ENCODE measurements around the gene ATXN3. TPM values are rescaled to one million over a fixed set of nuclear protein-coding genes. Genes with fewer than 3 reads are reported as not detected.
A peak's percentile ranks its signal among the peaks of the same experiment; 100 is the strongest.

ATXN3 gene
- total RNA-seq = 10 to 100 TPM; 22.3 to 27.2 TPM

- peak; percentile 98 for ATAC-seq
- H3K4me3 Mint-ChIP-seq = peak within 1 kb of the TSS; percentile 96
- H3K27me3 Mint-ChIP-seq = peaks cover 0 to 3% of the 10 kb centered on the region in 2 donors
- DNase-seq (ENCODE audit: low spot score) = peak; percentile 97
- peaks cover 11 to 17% of the 10 kb centered on the region in 2 donors for H3K4me1 Mint-ChIP-seq (ENCODE audit: low read depth in 2 of 2)
- no peaks in the 10 kb centered on the region for H3K9me3 Mint-ChIP-seq
- H3K27ac Mint-ChIP-seq = peak within 1 kb of the TSS; percentile 78 to 84
- H3K36me3 Mint-ChIP-seq = no peaks in the 10 kb centered on the region
Observed at GRCh38 chr14:92106143-92106926, at the start of gene ATXN3. TSS of gene ATXN3 (minus strand) at chr14:92106582. CDS start at chr14:92106552, 30 bp downstream.

DNA sequence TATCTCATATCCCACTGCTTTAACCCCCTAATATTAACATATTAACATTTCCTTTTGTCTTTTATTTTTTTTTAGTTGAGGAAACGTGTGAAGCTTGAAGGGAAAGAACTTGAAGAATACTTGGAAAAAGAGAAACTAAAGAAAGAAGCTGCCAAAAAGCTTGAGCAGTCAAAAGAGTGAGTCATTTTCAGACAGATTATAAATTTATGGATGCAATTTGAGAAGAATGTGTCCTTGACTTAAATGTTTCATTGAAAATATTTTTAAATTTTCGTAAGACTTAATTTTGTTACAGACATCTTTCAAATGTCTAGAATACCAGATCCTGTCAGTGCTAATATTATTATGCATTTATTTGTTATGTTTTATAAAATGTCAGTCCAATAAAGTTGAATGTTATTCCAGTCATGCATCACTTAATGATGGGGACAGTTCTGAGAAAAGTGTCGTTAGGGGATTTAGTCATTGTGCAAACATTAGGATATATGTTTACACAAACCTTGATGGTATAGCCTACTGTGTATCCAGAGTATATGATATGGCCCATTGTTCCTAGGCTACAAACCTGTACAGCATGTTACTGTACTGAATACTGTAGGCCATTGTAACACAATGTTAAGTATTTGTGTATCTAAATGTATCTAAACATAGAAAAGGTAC, 48.0 kb upstream of the ATXN3 start:
- no peak for ATAC-seq
- no peaks in the 10 kb centered on the region for H3K9me3 Mint-ChIP-seq
- H3K36me3 Mint-ChIP-seq = peaks cover 24% of the 10 kb centered on the region
- no peak for DNase-seq (ENCODE audit: low spot score)
- peaks cover 6% of the 10 kb centered on the region in 2 donors for H3K4me1 Mint-ChIP-seq (ENCODE audit: low read depth in 2 of 2)
- H3K27ac Mint-ChIP-seq = no peak overlapping the region
- no peaks in the 10 kb centered on the region for H3K27me3 Mint-ChIP-seq
- H3K4me3 Mint-ChIP-seq = no peak overlapping the region

DNA sequence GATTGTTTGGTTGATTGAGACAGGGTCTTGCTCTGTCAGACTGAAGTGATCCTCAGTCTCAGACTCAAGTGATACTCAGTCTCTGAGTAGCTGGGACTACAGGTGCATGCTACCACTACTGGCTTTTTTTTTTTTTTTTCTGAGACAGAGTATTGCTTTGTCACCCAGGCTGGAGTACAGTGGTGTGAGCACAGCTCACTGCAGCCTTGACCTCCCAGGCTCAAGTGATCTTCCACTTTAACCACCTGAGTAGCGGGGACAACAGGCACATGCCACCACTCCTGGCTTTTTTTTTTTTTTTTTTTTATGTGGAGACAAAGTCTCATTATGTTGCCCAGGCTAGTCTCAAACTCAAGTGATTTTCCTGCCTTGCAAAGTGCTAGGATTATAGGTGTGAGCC, 47.2 kb upstream of the ATXN3 start:
- Mint-ChIP-seq H3K9me3 (no peaks in the 10 kb centered on the region), H3K36me3 (peaks cover 19% of the 10 kb centered on the region), H3K27ac (no peak overlapping the region), H3K4me3 (no peak overlapping the region), H3K27me3 (no peaks in the 10 kb centered on the region), H3K4me1 (ENCODE audit: low read depth in 2 of 2) (peaks cover 6% of the 10 kb centered on the region in 2 donors)
- ATAC-seq (no peak), DNase-seq (ENCODE audit: low spot score) (no peak)

GRCh38 chr14:92144708-92145107, 38.3 kb upstream of the ATXN3 start:
- ATAC-seq (no peak), DNase-seq (ENCODE audit: low spot score) (no peak)
- H3K36me3 Mint-ChIP-seq = peaks cover 37% of the 10 kb centered on the region
- peak overlapping the region in 1 of 2 donors; percentile 1 for H3K27ac Mint-ChIP-seq
- no peaks in the 10 kb centered on the region for H3K9me3 Mint-ChIP-seq
- no peak overlapping the region for H3K4me3 Mint-ChIP-seq
- H3K4me1 Mint-ChIP-seq (ENCODE audit: low read depth in 2 of 2) = peaks cover 4 to 11% of the 10 kb centered on the region in 2 donors
- H3K27me3 Mint-ChIP-seq = no peaks in the 10 kb centered on the region

GRCh38 chr14:92143962-92144361, 37.6 kb upstream of the ATXN3 start:
- Mint-ChIP-seq H3K4me1 (ENCODE audit: low read depth in 2 of 2) (peaks cover 4 to 11% of the 10 kb centered on the region in 2 donors), H3K27ac (no peak overlapping the region), H3K36me3 (peaks cover 37% of the 10 kb centered on the region), H3K27me3 (no peaks in the 10 kb centered on the region), H3K9me3 (no peaks in the 10 kb centered on the region), H3K4me3 (no peak overlapping the region)
- ATAC-seq (no peak), DNase-seq (ENCODE audit: low spot score) (no peak)

GRCh38 chr14:92143309-92143708, 36.9 kb upstream of the ATXN3 start:
- Mint-ChIP-seq H3K27me3 (no peaks in the 10 kb centered on the region), H3K36me3 (peaks cover 37% of the 10 kb centered on the region), H3K4me3 (no peak overlapping the region), H3K4me1 (ENCODE audit: low read depth in 2 of 2) (peaks cover 4 to 11% of the 10 kb centered on the region in 2 donors), H3K9me3 (no peaks in the 10 kb centered on the region), H3K27ac (no peak overlapping the region)
- DNase-seq (ENCODE audit: low spot score) (no peak), ATAC-seq (no peak)

DNA sequence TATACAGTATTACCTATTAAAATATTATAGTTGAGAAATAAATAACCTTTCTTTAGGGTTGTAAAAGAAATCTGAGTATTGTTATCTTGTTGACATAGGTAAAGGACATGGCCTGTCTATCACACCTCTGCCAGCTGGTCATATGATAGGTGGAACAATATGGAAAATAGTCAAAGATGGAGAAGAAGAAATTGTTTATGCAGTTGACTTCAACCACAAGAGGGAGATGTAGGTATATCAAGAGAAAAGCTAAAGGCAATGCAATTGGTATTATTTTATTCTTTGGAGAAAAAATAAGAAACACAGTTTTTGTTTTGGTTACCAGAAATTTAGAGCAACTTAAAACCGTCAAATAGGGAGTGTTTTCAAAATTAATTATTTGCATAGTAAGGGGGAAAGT, 28.9 kb upstream of the ATXN3 start:
- Mint-ChIP-seq H3K27ac (no peak overlapping the region), H3K4me3 (no peak overlapping the region), H3K9me3 (no peaks in the 10 kb centered on the region), H3K4me1 (ENCODE audit: low read depth in 2 of 2) (peaks cover 3 to 6% of the 10 kb centered on the region in 2 donors), H3K36me3 (peaks cover 19% of the 10 kb centered on the region), H3K27me3 (no peaks in the 10 kb centered on the region)
- ATAC-seq (no peak), DNase-seq (ENCODE audit: low spot score) (no peak)

GRCh38 chr14:92134456-92134855, 28.1 kb upstream of the ATXN3 start:
- no peak for DNase-seq (ENCODE audit: low spot score)
- H3K36me3 Mint-ChIP-seq = peaks cover 19% of the 10 kb centered on the region
- no peak overlapping the region for H3K4me3 Mint-ChIP-seq
- no peak for ATAC-seq
- H3K27me3 Mint-ChIP-seq = no peaks in the 10 kb centered on the region
- no peaks in the 10 kb centered on the region for H3K9me3 Mint-ChIP-seq
- H3K4me1 Mint-ChIP-seq (ENCODE audit: low read depth in 2 of 2) = peaks cover 3 to 6% of the 10 kb centered on the region in 2 donors
- peak overlapping the region in 1 of 2 donors; percentile 61 for H3K27ac Mint-ChIP-seq

DNA sequence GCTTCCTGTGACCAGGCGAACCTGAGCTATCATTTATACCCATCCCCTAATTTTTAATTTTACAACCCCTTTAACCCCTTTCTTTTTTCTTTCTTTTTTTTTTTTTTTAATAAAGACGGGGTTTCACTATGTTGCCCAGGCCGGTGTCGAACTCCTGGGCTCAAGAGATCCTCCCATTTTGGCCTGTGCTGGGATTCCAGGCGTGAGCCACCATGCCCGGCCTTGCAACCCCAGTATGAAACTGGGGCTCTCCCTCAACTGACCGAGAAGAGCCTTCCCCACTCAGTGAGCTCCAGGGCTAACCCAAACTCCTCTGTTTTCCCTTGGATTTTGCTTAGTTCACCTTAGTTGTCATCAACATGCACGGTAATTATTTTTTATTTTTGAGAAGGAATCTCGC, 16.4 kb upstream of the ATXN3 start:
- peaks cover 31 to 37% of the 10 kb centered on the region in 2 donors for H3K4me1 Mint-ChIP-seq (ENCODE audit: low read depth in 2 of 2)

GRCh38 chr14:92122351-92122677, 15.9 kb upstream of the ATXN3 start:
- peaks cover 27 to 33% of the 10 kb centered on the region in 2 donors for H3K4me1 Mint-ChIP-seq (ENCODE audit: low read depth in 2 of 2)
- ATAC-seq = peak in 1 of 2 donors; percentile 40
- DNase-seq (ENCODE audit: low spot score) = no peak
- peak overlapping the region; percentile 100 for H3K4me3 Mint-ChIP-seq
- H3K36me3 Mint-ChIP-seq = peaks cover 18% of the 10 kb centered on the region
- H3K27me3 Mint-ChIP-seq = no peaks in the 10 kb centered on the region
- peak overlapping the region; percentile 98 to 99 for H3K27ac Mint-ChIP-seq
- H3K9me3 Mint-ChIP-seq = no peaks in the 10 kb centered on the region

More for the DNA sequence above, 16.4 kb upstream of the ATXN3 start:
- no peaks in the 10 kb centered on the region for H3K27me3 Mint-ChIP-seq
- H3K27ac Mint-ChIP-seq = peak overlapping the region; percentile 98 to 99
- H3K4me3 Mint-ChIP-seq = peak overlapping the region; percentile 100
- ATAC-seq = no peak
- DNase-seq (ENCODE audit: low spot score) = no peak
- H3K9me3 Mint-ChIP-seq = no peaks in the 10 kb centered on the region
- peaks cover 20% of the 10 kb centered on the region for H3K36me3 Mint-ChIP-seq

DNA sequence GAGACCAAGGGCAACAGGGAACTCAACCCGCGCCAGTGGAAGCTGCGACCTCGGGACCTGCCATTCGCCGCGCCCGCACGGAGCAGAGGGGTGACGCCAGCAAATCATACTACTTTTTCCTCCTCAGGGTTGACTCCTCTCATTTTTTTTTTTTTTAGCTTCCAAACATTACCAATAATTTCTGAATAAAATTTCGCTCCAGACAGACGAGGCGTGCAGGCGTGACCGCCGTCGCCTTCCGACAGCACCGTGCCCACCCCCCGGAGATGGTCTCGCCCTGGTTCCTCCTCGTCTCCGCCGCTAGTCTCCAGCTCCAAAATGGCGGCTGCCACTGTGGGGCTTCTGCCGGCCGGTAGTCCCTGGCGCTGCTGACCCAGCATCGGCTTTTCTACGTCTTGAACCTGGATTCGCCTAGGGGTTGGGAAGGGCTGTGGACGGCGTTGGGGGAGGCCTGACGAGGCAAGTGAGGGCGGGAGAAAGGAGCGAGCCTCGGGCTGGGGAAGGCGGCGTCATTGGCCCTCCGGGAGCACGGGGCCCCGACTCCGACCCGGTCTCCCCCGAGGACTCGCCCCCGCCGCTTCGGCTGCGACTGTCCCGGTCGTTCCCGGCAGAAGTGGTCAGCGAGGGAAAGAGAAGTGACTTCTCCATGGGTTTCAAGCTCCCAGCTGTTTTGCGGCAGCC, 15.4 kb upstream of the ATXN3 start, which contains the start of the genes CPSF2 and NDUFB1:
TSS of gene CPSF2 (plus strand) at position 300 of the 681 bp plus-strand sequence. CDS start 9,016 bp downstream, outside the sequence.
TSS of gene NDUFB1 (minus strand) at position 37 of the 681 bp plus-strand sequence. CDS start 4,069 bp downstream, outside the sequence.
- Mint-ChIP-seq H3K27ac (peak within 1 kb of the TSS; percentile 98 to 99), H3K4me3 (peak within 1 kb of the TSS; percentile 100), H3K4me1 (ENCODE audit: low read depth in 2 of 2) (peaks cover 24 to 28% of the 10 kb centered on the region in 2 donors), H3K9me3 (no peaks in the 10 kb centered on the region), H3K27me3 (no peaks in the 10 kb centered on the region), H3K36me3 (peaks cover 12% of the 10 kb centered on the region)
- DNase-seq (ENCODE audit: low spot score) (peak; percentile 88), ATAC-seq (peak; percentile 93 to 94)

DNA sequence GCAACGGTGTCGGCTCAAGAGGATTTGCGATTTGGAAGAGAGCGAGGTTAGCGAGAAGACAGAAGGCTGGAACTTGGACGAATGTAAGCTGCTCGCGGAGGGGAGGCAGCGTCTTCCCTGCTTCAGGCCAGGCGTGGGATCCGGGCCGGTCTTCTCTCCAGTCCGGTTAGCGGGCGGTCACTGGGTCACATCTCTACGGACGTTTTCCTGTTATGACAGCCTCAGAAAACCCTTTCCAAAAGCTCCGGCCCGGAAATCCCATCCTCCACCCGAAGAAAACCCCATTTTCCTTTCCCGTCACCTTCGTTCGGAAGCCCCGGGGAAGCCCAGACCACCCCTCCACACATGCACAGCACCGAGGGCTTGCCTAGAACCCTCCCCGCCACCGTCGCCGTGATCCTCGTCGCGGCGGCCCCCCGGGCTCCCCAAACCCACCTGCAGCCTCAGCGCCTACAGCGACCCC, 14.9 kb upstream of the ATXN3 start:
- H3K4me3 Mint-ChIP-seq = peak overlapping the region; percentile 100
- DNase-seq (ENCODE audit: low spot score) (no peak), ATAC-seq (peak; percentile 49 to 60)
- peaks cover 24 to 26% of the 10 kb centered on the region in 2 donors for H3K4me1 Mint-ChIP-seq (ENCODE audit: low read depth in 2 of 2)
- no peaks in the 10 kb centered on the region for H3K9me3 Mint-ChIP-seq
- no peaks in the 10 kb centered on the region for H3K27me3 Mint-ChIP-seq
- H3K27ac Mint-ChIP-seq = peak overlapping the region; percentile 98 to 99
- peaks cover 11% of the 10 kb centered on the region for H3K36me3 Mint-ChIP-seq

- Mint-ChIP-seq H3K4me3 (no peak overlapping the region), H3K4me1 (ENCODE audit: low read depth in 2 of 2) (peaks cover 11 to 12% of the 10 kb centered on the region in 2 donors), H3K36me3 (no peaks in the 10 kb centered on the region), H3K9me3 (no peaks in the 10 kb centered on the region), H3K27ac (no peak overlapping the region), H3K27me3 (peaks cover 0 to 3% of the 10 kb centered on the region in 2 donors)
- no peak for DNase-seq (ENCODE audit: low spot score)
- no peak for ATAC-seq
Observed at GRCh38 chr14:92109490-92109889, 3.1 kb upstream of the ATXN3 start.

Data from natural killer cell treated with Interleukin-12 subunit alpha and Interleukin-12 subunit beta and Interleukin-15 and Interleukin-18, amount 100 ng/mL, for 72 hours (primary cell).